Heart right ventricle (tissue), 16 donors: ENCODE data around the gene SLC35B3. TPM values are rescaled to one million over a fixed set of nuclear protein-coding genes. Genes with fewer than 3 reads are reported as not detected.

Source experiments
- ATAC-seq, 8 donors: fragments of 200-7000 bp; cut with Tn5 transposase; one replicate each; pipeline ENCODE4 v1.9.1; 2020; ENCODE audit warnings: mild to moderate bottlenecking in 8 of 8, moderate library complexity in 8 of 8, moderate number of reproducible peaks in 1 of 8
- DNase-seq, 2 donors: peaks; one replicate each; pipeline ENCODE4 v3.0.0-alpha.2; 2020
- H3K27ac ChIP-seq, 10 donors: fragments of 200-600 bp; sonication (generic) in 2 of 10; one replicate each; pipeline versions ENCODE4 v1.5.0 to v1.8.0; 2020 to 2022; ENCODE audit warnings: mild to moderate bottlenecking in 3 of 10
- H3K27me3 ChIP-seq, 7 donors: fragments of 200-600 bp; one replicate each; pipeline ENCODE4 v1.8.0; 2021 to 2022; ENCODE audit warnings: mild to moderate bottlenecking in 2 of 7
- H3K36me3 ChIP-seq, 9 donors: fragments of 200-600 bp; sonication (generic) in 1 of 9; one replicate each; pipeline versions ENCODE4 v1.5.0 to v1.8.0; 2020 to 2022; ENCODE audit warnings: mild to moderate bottlenecking in 2 of 9
- H3K4me1 ChIP-seq, 9 donors: fragments of 200-600 bp; sonication (generic) in 1 of 9; one replicate each; pipeline versions ENCODE4 v1.5.0 to v1.8.0; 2020 to 2022; ENCODE audit warnings: mild to moderate bottlenecking in 4 of 9
- H3K4me3 ChIP-seq, 10 donors: fragments of 200-600 bp; sonication (generic) in 2 of 10; one replicate each; pipeline versions ENCODE4 v1.5.0 to v1.8.0; 2020 to 2022; ENCODE audit warnings: mild to moderate bottlenecking in 7 of 10, moderate library complexity in 2 of 10
- H3K9me3 ChIP-seq, 11 donors: fragments of 200-600 bp in 10 of 11; sonication (generic) in 2 of 11; one replicate each; pipeline versions ENCODE4 v1.5.0 to v1.8.0; 2013 to 2022; ENCODE audit warnings: mild to moderate bottlenecking in 2 of 11, control low read depth in 1 of 11, moderate library complexity in 1 of 11
- CTCF ChIP-seq, 9 donors: fragments of 200-600 bp; sonication (generic) in 2 of 9; IDR thresholded peaks; one replicate each; pipeline versions ENCODE4 v1.5.0 to v1.8.0; 2021 to 2022; ENCODE audit warnings: antibody characterized with exemption in 9 of 9, mild to moderate bottlenecking in 5 of 9, moderate library complexity in 1 of 9
- WGBS, 2 donors: extraction: QIAGEN DNeasy Blood & Tissue Kit; methylation state at CpG; one replicate each; pipeline ENCODE4 v1.1.7; 2013; ENCODE audit warnings: inconsistent platforms in 1 of 2; 5-methylcytosine and 5-hydroxymethylcytosine counted together
- intact Hi-C, 10 donors: fragments of 100-400 bp; cut with DNase I; formaldehyde crosslinking; loops; one replicate each; pipeline versions ENCODE4 v1.11.1 to v1.14.2; 2022
- polyA plus RNA-seq, 2 donors: library from polyadenylated mRNA; stranded (reverse); fragments of 200-250 nt; gene quantifications; one replicate each; pipeline ENCODE4 v1.2.3, GENCODE V29; 2013
- total RNA-seq, 10 donors: library from RNA; stranded (reverse); fragmentation: NEBNext Ultra II Directional in 3 of 10; extraction: Animal tissue kit (Norgen Biotek cat#: 25700) in 3 of 10; gene quantifications; one replicate each; pipeline versions ENCODE4 v1.2.1 to v1.2.4, GENCODE V29; 2021 to 2023
- donor health status: Arrhythmogenic right ventricular cardiomyopathy.
- donor health status: ischemic (EF 13 %, LVEDD 7.1; RV severe dilation, severe dysfunction).
- donor health status: healthy with polysubstance abuse.
- donor health status: DM: no; HTN: yes; CAD: no.
- donor health status: DM: no; HTN: no; CAD: no.
- donor health status: ischemic (EF 25% LVEDD 6.9; RV normal size, moderate dysfunction).
- donor health status: ischemic (EF 25% LVEDD 5.7; RV mildly dilated, moderate dysfunction).
- donor health status: healthy.
- donor health status: DM: yes; HTN: yes; CAD: no.
- donor health status: Ischemic cardiomyopathy.
- donor health status: ischemic (EF 35%, LVEDD 5.7; RV mildly dilated, moderate dysfunction).
- donor health status: nonischemic (EF 11% LVEDD 7.7; RV severe dilation, severe dysfunction).
- donor health status: DM: yes; HTN: yes; CAD: no.
- donor health status: PGD.
- donor health status: ischemic (EF 29% LVEDD 5.4; RV normal size, mild dysfunction).
- donor health status: nonischemic (EF 23%, LVEDD 6.1; RV moderate dilation, normal function).

SLC35B3 gene
- total and polyA plus RNA-seq, 12 donors: 4.5 to 19.9 (median 6.1) TPM

DNA sequence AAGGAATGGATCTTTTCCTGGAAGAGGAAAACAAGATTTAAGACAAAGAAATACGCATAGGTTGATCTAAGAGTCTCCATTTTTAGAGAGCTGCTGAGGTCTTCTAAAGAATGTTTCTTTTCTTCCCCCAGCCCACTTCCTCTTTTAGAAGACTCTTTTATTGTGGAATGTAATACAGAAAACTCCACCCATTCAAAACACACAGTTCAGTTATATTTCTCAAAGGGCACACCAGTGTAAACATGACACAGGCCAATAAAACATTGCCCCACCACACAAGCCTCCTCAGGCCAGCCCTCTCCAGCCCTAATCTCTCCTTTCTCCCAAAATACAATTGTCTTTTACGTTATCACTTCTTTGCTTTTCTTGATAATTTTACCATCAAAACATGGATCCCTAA is 42.8 kb downstream of the SLC35B3 start:
- no peak for ATAC-seq
- 57 to 70% methylated on average over 2 of the region's 2 CpGs for WGBS, 2 donors

GRCh38 chr6:8391934-8392333 is 43.4 kb downstream of the SLC35B3 start:
- ATAC-seq: no peak
- Histone ChIP-seq H3K27ac (no peak overlapping the region), H3K9me3 (no peaks in the 10 kb centered on the region), H3K4me3 (no peak overlapping the region), H3K4me1 (no peaks in the 10 kb centered on the region), H3K36me3 (no peaks in the 10 kb centered on the region), H3K27me3 (no peaks in the 10 kb centered on the region)
- intact Hi-C loops: no loop called here
- TF ChIP-seq CTCF (IDR thresholded peaks at IDR 0.05): no peak
- no peak for DNase-seq

More for the DNA sequence above, 42.8 kb downstream of the SLC35B3 start:
- Histone ChIP-seq H3K27me3 (no peaks in the 10 kb centered on the region), H3K4me1 (no peaks in the 10 kb centered on the region), H3K4me3 (no peak overlapping the region), H3K27ac (no peak overlapping the region), H3K9me3 (no peaks in the 10 kb centered on the region), H3K36me3 (no peaks in the 10 kb centered on the region)
- intact Hi-C loops: no loop called here
- no peak for TF ChIP-seq CTCF (IDR thresholded peaks at IDR 0.05)
- no peak for DNase-seq

DNA sequence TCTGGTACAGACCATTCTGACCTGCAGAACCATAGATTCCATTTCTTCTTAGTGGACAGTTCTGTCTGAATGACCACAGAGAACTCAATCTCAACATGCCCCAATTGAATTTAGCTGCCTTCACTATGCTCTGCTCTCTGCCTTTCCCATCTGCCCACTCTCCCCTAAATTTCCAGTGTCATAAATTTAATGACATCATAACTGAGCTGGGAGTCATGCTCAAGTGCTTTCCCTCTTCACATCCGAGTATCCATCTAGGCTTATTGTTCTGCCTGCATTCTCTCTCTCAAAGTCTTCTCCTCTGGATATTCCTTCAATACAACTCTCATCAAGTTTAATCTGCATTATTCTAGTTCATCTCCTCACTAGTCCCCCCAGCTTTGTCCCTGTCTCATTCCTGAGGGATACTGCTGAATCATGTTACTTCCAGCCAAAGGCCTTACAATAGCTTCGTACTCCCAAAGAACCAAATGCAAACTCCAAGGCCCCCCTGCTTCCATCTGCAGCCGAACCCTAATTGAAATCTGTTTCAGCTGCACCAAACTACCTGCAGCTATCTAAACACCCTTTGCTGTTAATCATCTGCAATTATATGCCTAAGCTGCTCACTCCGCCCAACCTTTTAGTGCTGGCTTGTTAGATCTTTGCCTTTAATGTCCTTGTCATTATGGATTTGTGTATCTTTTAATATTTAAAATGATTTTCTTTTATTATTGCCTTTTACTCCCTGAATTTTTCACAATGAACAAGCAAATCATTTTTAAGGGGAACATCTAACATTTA is 46.1 kb downstream of the SLC35B3 start:
- ATAC-seq (no peak), DNase-seq (no peak)
- H3K27me3 ChIP-seq: no peaks in the 10 kb centered on the region
- peaks cover 0 to 4% (median 0%) of the 10 kb centered on the region in 11 donors for H3K9me3 ChIP-seq
- 81 to 88% methylated on average over 4 of the region's 4 CpGs for whole genome bisulfite sequencing, 2 donors
- no peaks in the 10 kb centered on the region for H3K36me3 ChIP-seq
- H3K4me3 ChIP-seq: no peak overlapping the region
- intact Hi-C loops: no loop called here
- no peak overlapping the region for H3K27ac ChIP-seq
- H3K4me1 ChIP-seq: no peaks in the 10 kb centered on the region
- no peak for TF ChIP-seq CTCF (IDR thresholded peaks at IDR 0.05)

DNA sequence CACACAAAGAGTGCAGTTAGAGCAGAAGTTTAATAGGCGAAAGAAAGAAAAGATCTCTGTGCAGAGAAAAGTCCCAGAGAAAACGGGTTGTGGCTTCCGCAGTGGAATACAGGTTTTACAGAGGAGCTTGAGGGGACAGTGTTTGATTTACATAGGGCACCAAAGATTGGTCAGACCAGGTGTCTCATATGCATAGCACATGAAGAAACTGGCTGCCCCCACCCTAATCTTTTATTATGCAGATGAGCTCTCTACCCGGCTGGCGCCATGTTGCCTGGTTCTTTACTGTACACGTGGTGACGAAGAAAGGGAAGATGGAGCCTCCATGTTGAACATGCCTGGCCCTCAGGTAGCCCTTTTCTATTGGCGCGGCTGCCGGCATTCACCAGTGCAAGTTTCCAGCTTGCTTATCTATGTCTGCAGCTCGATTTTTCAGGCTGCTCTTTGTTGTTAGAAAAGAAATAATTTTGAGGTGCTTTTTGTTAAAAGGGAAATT is 47.4 kb downstream of the SLC35B3 start:
- intact Hi-C loops: no loop called here
- Histone ChIP-seq H3K27me3 (no peaks in the 10 kb centered on the region), H3K36me3 (no peaks in the 10 kb centered on the region), H3K27ac (no peak overlapping the region), H3K9me3 (peaks cover 0 to 4% (median 0%) of the 10 kb centered on the region in 11 donors), H3K4me3 (no peak overlapping the region), H3K4me1 (no peaks in the 10 kb centered on the region)
- 83 to 84% methylated on average over 11 of the region's 11 CpGs for WGBS, 2 donors
- ATAC-seq (no peak), DNase-seq (no peak)
- TF ChIP-seq CTCF (IDR thresholded peaks at IDR 0.05): no peak
